ENCODE results near the gene BPHL. TPM values are rescaled to one million over a fixed set of nuclear protein-coding genes. Genes with fewer than 3 reads are reported as not detected.
"Not testable (repeated sequence)": the region's sequence is repeated elsewhere in the genome, so short reads cannot be mapped to it uniquely, and the experiment has no call there.

Gene BPHL
- total RNA-seq, 2 experiments from 2014 or later: 5.5 to 8.0 TPM

DNA sequence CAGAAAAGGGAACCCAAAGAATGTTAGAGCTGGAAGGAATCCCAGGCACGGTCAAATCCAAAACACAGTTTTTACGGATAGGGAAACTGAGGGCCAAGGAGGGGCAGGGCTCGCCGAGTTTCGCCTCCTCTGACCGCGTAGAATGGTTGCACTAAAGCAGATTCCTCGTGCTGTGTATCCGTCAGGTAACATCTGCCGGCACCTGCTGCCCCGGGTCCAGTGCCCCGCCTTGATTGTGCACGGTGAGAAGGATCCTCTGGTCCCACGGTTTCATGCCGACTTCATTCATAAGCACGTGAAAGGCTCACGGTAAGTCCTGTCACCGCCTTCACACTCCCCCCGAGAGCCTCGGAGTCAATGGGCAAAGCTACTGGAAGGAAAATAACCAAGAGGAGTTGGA, 21.7 kb downstream of the BPHL start:
- ChIA-PET CTCF (interaction anchor here (1.1 to 1.6 kb wide), 2 partner anchors 13 to 17 kb away, joined by 4 read pairs; partner anchors contain the start of gene TUBB2A), POLR2A (interaction anchor here (0.8 kb wide), 1 partner anchor 275 kb away, joined by 4 read pairs; no protein-coding TSS in a partner anchor)

DNA sequence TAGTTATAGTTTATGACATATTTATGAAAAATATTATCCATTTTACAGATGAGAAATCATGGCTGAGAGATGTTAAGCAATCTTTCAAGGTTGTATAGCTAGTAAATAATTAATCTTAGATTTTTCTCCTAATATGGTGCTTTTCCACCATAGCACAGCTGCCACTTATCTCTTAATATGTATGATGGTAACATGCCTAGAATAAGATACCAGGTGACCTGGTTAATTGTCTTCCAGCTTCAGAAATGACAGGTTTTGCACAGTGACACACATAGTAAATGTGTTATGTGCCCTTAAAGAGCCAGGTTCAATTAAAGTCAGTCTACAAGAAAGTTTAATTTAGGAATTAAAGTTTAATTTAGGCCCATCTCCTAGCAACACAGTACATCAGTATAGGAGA, 24.0 kb downstream of the BPHL start:
- H3K4me3 Mint-ChIP-seq: no peak overlapping the region
- ChIA-PET POLR2A (no interaction called here), CTCF (no interaction called here)
- DNase-seq (no peak), ATAC-seq (no peak)
- no peaks in the 10 kb centered on the region for H3K27me3 Mint-ChIP-seq (ENCODE audit: low read depth)
- peaks cover 3% of the 10 kb centered on the region for H3K36me3 Mint-ChIP-seq (ENCODE audit: low read depth)
- no peaks in the 10 kb centered on the region for H3K9me3 Mint-ChIP-seq (ENCODE audit: insufficient read depth)
- no peak overlapping the region for H3K27ac Mint-ChIP-seq
- peaks cover 18% of the 10 kb centered on the region for H3K4me1 Mint-ChIP-seq (ENCODE audit: low read depth)

More for the DNA sequence above, 21.7 kb downstream of the BPHL start:
- Mint-ChIP-seq H3K36me3 (ENCODE audit: low read depth) (no peaks in the 10 kb centered on the region), H3K9me3 (ENCODE audit: insufficient read depth) (no peaks in the 10 kb centered on the region), H3K4me1 (ENCODE audit: low read depth) (peaks cover 18% of the 10 kb centered on the region), H3K4me3 (no peak overlapping the region), H3K27me3 (ENCODE audit: low read depth) (no peaks in the 10 kb centered on the region), H3K27ac (no peak overlapping the region)
- DNase-seq: no peak
- ATAC-seq: no peak

GRCh38 chr6:3143158-3143557, 24.6 kb downstream of the BPHL start:
- Mint-ChIP-seq H3K4me3 (no peak overlapping the region), H3K9me3 (ENCODE audit: insufficient read depth) (no peaks in the 10 kb centered on the region), H3K36me3 (ENCODE audit: low read depth) (peaks cover 3% of the 10 kb centered on the region), H3K4me1 (ENCODE audit: low read depth) (peaks cover 18% of the 10 kb centered on the region), H3K27ac (no peak overlapping the region), H3K27me3 (ENCODE audit: low read depth) (no peaks in the 10 kb centered on the region)
- CTCF ChIA-PET: interaction anchor here (1.0 kb wide), 1 partner anchor 108 kb away, joined by 3 read pairs; no protein-coding TSS in a partner anchor
- DNase-seq: no peak
- POLR2A ChIA-PET: no interaction called here
- ATAC-seq: no peak

- Mint-ChIP-seq H3K27ac (no peak overlapping the region), H3K9me3 (ENCODE audit: insufficient read depth) (no peaks in the 10 kb centered on the region), H3K27me3 (ENCODE audit: low read depth) (no peaks in the 10 kb centered on the region), H3K36me3 (ENCODE audit: low read depth) (peaks cover 3% of the 10 kb centered on the region), H3K4me3 (no peak overlapping the region), H3K4me1 (ENCODE audit: low read depth) (peaks cover 10% of the 10 kb centered on the region)
- ChIA-PET CTCF (no interaction called here), POLR2A (no interaction called here)
- no peak for DNase-seq
- no peak for ATAC-seq
These were observed 26.1 kb downstream of the BPHL start for GRCh38 chr6:3144571-3144970.

- peaks cover 6% of the 10 kb centered on the region for H3K4me1 Mint-ChIP-seq (ENCODE audit: low read depth)
- H3K27ac Mint-ChIP-seq: no peak overlapping the region
- H3K4me3 Mint-ChIP-seq: no peak overlapping the region
- DNase-seq: no peak
- H3K36me3 Mint-ChIP-seq (ENCODE audit: low read depth): peaks cover 3% of the 10 kb centered on the region
- H3K27me3 Mint-ChIP-seq (ENCODE audit: low read depth): peaks cover 4% of the 10 kb centered on the region
- CTCF ChIA-PET: interaction anchor here (1.0 to 1.5 kb wide), 4 partner anchors 9 to 150 kb away, joined by 3 to 4 read pairs (median 3); partner anchors contain the start of gene TUBB2A
- ATAC-seq: no peak
- POLR2A ChIA-PET: no interaction called here
- H3K9me3 Mint-ChIP-seq (ENCODE audit: insufficient read depth): no peaks in the 10 kb centered on the region
These were observed 29.6 kb downstream of the BPHL start for GRCh38 chr6:3147914-3148757.

GRCh38 chr6:3151691-3152090, 33.2 kb downstream of the BPHL start:
- Mint-ChIP-seq H3K36me3 (ENCODE audit: low read depth) (peaks cover under 1% of the 10 kb centered on the region), H3K27ac (no peak overlapping the region), H3K9me3 (ENCODE audit: insufficient read depth) (no peaks in the 10 kb centered on the region), H3K27me3 (ENCODE audit: low read depth) (peaks cover 13% of the 10 kb centered on the region), H3K4me3 (no peak overlapping the region), H3K4me1 (ENCODE audit: low read depth) (peaks cover 7% of the 10 kb centered on the region)
- DNase-seq (no peak), ATAC-seq (no peak)
- POLR2A ChIA-PET: no interaction called here
- CTCF ChIA-PET: no interaction called here

DNA sequence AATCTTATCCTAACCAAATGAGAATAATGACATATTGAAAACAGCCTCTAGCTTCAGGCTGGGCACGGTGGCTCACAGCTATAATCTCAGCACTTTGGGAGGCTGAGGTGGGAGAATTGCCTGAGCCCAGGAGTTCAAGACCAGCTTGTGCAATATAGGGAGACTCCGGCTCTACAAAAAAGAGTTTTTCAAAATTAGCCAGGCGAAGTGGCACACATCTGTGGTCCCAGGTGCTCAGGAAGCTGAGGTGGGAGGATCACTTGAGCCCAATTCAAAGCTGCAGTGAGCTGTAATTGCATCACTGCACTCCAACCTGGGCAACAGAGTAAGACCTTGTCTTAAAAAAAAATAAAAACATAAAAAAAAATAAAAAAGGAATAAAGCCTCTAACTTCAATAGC, 34.2 kb downstream of the BPHL start:
- H3K4me3 Mint-ChIP-seq: no peak overlapping the region
- ChIA-PET CTCF (no interaction called here), POLR2A (no interaction called here)
- no peak for ATAC-seq
- H3K4me1 Mint-ChIP-seq (ENCODE audit: low read depth): peaks cover 10% of the 10 kb centered on the region
- no peak for DNase-seq
- no peak overlapping the region for H3K27ac Mint-ChIP-seq
- peaks cover 17% of the 10 kb centered on the region for H3K27me3 Mint-ChIP-seq (ENCODE audit: low read depth)
- H3K9me3 Mint-ChIP-seq (ENCODE audit: insufficient read depth): no peaks in the 10 kb centered on the region
- no peaks in the 10 kb centered on the region for H3K36me3 Mint-ChIP-seq (ENCODE audit: low read depth)

DNA sequence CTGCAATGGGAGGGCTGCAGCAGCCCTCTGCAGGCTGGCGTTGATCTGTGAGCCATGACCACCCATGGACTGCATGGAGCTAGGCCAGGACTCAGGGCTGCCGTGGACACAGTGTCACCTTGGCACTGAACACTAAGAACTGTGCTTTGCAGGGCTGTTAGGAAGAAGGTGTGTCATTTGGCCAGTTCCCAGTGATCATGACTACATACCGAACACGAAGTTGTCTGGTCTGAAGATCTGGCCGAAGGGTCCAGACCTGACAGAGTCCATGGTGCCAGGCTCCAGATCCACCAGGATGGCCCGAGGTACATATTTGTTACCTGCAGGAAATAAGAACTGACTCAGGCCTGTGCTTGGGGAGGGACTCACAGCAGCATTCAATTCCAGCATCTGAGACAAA, 36.9 kb downstream of the BPHL start:
- ATAC-seq; POLR2A ChIA-PET; H3K36me3 Mint-ChIP-seq (ENCODE audit: low read depth); H3K9me3 Mint-ChIP-seq (ENCODE audit: insufficient read depth); DNase-seq; CTCF ChIA-PET; H3K27ac Mint-ChIP-seq: not testable (repeated sequence)
- H3K4me3 Mint-ChIP-seq: peak overlapping the region; percentile 18
- H3K27me3 Mint-ChIP-seq (ENCODE audit: low read depth): peaks cover 29% of the 10 kb centered on the region
- peaks cover 24% of the 10 kb centered on the region for H3K4me1 Mint-ChIP-seq (ENCODE audit: low read depth)

DNA sequence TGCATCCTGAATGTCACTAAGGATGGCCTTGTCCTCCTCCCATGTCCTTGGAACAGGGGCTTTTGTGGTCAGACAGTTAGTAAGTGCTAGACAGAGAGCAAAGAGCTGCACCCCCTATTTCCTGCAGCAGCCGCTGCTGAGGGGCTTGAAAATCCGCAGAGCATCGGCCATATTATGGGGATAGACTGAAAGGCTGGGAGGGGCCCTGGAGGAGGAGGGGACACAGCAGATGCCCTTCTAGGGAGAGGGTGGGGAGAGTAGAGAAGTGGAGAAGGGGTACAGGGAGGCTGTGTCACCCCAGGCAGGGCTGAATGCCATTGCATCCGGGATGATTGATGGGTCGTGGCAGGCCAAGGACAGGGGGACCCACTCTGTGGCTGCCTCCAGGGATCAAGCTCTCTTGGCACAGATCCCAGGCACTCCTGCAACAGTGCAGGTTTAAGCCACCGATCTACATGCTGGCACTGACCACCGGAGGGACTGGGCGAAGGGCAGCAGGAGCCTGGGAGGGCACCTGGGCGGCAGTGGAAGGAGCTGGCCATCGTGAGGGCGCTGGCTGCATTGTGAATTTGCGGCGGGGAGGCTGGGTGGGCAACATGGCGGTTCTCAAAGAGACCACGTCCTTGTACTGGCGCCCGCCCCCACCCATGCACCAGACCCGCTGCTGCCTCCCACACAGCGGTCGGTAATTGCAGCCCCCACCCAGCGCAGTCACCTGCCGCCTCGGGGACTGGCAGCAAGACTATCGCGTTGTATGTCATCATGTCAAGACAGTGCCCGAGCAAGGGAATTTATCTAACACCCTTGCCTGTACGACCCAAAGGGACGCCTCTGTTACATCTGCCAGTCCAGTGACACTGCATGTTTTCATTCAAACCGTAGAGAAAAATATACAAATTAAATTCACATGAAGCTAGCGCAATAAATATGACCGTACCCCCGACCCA, 37.9 kb downstream of the BPHL start:
- not testable (repeated sequence) for H3K9me3 Mint-ChIP-seq (ENCODE audit: insufficient read depth); H3K36me3 Mint-ChIP-seq (ENCODE audit: low read depth)
- ATAC-seq (peak; percentile 21), DNase-seq (peak; percentile 30)
- peaks cover 34% of the 10 kb centered on the region for H3K27me3 Mint-ChIP-seq (ENCODE audit: low read depth)
- peak overlapping the region; percentile 82 for H3K4me3 Mint-ChIP-seq
- ChIA-PET CTCF (interaction anchor here (0.6 to 1.6 kb wide), 7 partner anchors 9 to 95 kb away, joined by 3 to 7 read pairs (median 4); no protein-coding TSS in a partner anchor), POLR2A (interaction anchor here (0.7 kb wide), 2 partner anchors 9 to 167 kb away, joined by 3 to 4 read pairs; no protein-coding TSS in a partner anchor)
- peak overlapping the region; percentile 75 for H3K27ac Mint-ChIP-seq
- H3K4me1 Mint-ChIP-seq (ENCODE audit: low read depth): peaks cover 27% of the 10 kb centered on the region

DNA sequence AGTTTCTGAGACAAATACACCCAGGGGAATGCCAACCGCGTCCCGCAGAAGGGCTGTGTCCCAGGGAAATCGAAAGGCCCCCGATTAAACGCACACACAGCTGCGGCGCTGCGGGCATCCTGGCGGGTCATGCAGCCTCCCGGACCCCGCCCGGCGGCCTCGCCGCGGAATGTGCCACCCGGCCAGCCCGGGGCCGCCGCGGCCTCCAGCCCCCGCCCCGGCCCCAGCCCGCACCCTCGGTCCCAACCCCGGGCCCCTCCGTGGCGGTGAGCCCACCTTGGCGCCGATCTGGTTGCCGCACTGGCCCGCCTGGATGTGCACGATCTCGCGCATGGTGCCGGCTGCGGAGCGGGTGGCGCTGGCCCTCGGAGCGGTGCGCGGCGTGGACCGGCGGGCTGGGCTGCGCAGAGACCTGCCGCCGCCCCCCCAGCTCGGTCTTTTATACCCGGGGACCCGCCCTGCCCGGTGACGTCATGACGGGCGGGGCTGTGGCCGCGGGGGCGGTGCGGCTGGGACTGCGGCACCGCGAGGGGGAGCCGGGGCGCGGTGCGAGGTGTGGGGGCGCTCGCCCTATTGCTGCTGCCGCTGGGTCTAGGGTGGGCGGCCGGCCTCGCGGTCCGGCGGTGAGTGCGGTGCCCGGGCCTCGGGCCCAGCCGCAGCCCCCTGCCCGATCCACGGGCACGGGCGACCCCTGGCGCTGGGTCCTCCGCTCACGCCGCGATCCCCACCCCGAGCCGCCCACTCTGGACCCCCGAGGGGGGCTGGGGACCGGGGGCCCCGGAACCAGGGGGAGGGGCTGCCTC, 38.8 kb downstream of the BPHL start, which contains the start of gene TUBB2A:
TUBB2A (minus strand) TSS at position 414 of the 803 bp plus-strand sequence; CDS start at position 333, 81 bp downstream.
- H3K27me3 Mint-ChIP-seq (ENCODE audit: low read depth): peaks cover 36% of the 10 kb centered on the region
- no peaks in the 10 kb centered on the region for H3K9me3 Mint-ChIP-seq (ENCODE audit: insufficient read depth)
- CTCF ChIA-PET: interaction anchor here (0.6 to 1.6 kb wide), 7 partner anchors 8 to 94 kb away, joined by 3 to 7 read pairs (median 4); no protein-coding TSS in a partner anchor
- peak within 1 kb of the TSS; percentile 75 for H3K27ac Mint-ChIP-seq
- POLR2A ChIA-PET: interaction anchor here (0.7 kb wide), 2 partner anchors 8 to 168 kb away, joined by 3 to 4 read pairs; no protein-coding TSS in a partner anchor
- DNase-seq (peak; percentile 83), ATAC-seq (peak; percentile 85)
- H3K4me1 Mint-ChIP-seq (ENCODE audit: low read depth): peaks cover 27% of the 10 kb centered on the region
- H3K36me3 Mint-ChIP-seq (ENCODE audit: low read depth): no peaks in the 10 kb centered on the region
- peak within 1 kb of the TSS; percentile 82 for H3K4me3 Mint-ChIP-seq

Data from activated CD8-positive, alpha-beta T cell treated with anti-CD3 and anti-CD28 coated beads, Interleukin-2, amount 10 ng/mL, durations not matched to agents 7 days and 5 days (primary cell).